Effector CD8-positive, alpha-beta T cell (primary cell): Measurements from ENCODE around the gene MIB1.

Experiments
- DNase-seq: peaks from one replicate; lab custom pipeline; 2025; lab: John Stamatoyannopoulos, UW

MIB1 gene

DNA sequence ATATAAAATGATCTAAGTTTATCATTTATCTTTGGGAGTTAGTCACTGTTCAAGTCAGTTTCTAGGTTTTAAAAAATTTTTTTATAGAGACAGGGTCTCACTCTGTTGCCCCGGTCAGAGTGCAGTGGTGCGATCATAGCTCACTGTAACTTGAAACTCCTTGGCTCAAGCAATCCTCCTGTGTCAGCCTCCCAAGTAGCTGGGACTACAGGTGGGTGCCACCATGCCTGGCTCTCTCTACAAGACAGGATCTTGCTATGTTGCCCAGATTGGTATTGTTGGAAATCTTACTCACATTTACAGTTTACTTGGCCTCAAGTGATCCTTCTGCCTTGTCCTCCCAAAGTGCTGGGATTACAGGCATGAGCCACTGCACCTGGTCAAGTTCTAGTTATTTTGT lies 74.5 kb downstream of the MIB1 start:
- DNase-seq: no peak

DNA sequence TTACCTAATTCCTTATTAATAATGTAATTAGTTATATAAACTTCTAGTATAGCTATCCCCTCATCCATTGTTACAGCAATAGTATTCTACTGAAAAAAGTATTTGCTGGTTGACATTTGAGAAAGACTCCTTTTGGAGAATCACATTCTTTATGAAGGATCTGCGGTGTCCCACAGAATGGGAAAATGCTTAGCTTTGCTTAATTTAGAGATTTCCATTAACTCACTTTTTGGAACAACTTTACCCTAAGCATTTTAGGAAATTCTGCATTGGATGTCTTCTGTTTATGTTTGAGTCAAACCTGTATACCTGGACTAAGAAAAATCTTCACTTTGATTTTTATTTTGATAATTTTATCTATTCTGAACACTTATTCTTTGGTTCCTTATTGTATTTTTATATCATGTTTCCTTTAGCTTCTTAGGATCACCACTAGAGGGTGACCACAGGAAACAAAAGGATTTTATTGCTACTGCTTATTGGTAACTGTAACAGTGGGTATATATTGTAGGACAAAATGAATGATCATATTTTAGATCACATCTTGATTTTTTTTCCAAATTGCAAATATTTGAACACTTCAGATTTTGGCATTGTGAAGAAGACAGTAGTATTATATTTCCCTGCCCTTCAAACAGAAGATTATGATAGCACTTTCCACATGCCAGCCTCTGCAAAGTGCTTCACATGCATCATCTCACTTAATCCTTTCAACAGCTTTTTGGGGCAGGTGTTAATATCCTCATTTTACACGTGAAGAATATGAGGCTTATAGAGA lies 79.6 kb downstream of the MIB1 start:
- no peak for DNase-seq

DNA sequence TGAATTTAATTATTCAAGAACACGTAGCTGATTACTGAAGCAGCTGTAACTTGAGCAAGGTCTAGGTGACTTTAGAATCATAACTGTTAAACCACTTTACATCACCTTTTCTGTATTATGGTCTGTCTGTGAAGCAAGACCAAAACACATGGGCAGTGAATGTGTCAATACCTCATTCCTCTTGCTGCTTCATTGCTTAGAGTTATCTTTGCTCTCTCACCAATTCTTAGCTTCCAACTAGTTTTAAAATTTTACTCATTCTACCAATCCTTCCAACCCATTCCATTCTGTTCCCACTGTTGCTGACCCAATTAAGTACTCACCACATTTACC lies 80.2 kb downstream of the MIB1 start:
- no peak for DNase-seq

DNA sequence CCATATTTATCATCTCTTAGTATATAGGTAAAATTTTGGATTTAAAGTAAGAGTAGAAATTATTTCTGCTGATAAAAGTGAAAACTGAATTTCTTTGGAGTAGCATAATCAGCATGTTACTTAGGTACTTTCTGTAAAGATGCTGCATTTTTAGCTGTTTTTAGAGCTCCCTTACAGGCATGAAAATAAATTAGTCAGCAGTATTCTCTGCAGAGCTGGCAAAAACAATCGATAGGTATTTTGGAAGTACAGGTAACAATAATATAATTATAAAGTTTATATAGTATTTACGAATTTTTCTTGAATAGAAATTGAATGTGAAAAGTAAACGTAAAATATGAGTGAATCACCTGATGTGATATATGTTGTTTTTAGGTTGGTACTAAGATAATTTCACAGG lies 83.3 kb downstream of the MIB1 start:
- DNase-seq: no peak

DNA sequence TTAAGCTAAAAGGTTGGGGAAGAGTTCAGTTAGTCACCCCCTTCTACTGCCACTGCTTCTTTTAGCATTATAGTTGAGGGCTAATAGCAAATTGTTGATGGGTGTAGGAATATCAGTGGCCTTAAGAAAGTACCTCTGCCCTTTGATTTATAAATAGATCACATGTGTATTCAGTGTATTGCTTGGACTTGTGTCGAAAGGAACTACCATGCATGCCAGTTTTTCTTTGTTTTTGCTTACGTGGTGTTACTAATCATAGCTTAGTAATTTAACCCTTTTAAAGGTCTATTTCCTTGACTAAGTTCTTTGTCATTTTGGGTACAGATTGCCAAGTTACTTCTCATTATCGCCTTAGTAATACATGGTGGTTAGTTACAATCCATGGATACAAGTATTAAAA lies 85.6 kb downstream of the MIB1 start:
- no peak for DNase-seq

DNA sequence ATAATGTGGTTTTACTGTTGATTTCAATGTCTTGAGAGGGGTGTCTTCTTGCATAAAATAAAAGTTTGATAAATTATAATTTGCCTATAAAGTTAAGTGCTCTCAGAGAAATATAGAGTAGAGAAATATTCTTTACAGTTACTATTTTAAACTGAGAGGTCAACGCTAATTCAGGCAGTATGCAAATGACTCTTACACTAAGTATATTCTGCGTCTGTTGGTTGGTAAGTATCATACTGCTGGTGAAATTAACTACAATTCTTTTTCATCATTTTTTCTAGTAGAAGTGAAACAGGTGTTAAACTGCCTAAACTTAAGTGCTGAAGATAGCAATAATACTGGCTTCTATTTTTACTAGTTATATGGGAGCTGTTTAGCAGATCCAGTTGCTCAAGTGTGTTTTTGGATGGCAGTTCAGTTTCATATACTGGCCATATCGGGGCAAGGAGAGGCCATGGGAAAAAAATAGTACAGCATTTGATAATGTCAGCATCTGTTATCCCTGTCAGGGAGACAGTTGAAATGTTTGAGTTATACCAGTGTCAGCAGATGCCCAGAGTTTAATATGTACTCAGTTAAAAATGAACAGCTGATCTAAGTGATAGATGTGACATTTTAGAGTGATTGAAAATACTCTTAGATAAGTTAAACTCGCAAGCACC lies 86.2 kb downstream of the MIB1 start:
- DNase-seq: no peak

DNA sequence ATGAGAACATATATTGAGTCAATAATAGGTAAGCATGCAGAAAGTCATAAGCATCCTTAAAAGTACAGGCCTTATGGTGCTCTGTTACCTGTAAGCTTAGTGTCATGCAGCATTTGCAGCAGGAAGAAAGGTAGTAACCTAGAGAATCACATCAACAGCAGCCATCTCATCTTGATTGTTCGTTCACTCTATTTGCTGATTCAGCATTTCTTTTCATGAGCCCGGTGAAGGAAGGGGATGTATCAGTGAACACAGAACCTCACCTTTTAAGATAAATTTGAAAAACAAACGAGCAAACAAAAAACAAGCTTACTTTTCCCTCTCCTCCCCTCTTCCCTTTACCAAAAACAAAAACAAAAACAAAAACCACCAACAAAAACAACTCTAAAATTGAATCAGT lies 89.9 kb downstream of the MIB1 start:
- no peak for DNase-seq

DNA sequence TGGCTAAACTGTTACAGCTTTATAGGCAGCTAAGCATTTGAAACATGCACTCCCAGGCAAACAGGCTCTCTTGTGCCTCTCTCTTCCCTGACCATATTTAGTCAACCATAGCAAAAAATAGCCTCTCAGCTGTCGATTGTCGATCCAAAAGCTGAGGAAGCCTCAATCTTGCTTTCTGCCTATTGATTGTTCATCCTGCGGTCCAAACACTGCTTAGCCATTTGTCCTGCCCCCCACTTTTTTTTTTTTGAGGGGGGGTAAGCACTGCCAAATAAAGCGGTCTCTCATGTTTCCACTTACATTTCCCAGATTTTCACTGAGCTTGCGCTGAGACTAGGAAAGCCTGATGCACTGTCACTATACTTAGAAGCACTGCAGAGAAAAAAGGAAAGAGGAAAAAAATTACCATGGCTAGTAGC lies 90.8 kb downstream of the MIB1 start:
- no peak for DNase-seq

DNA sequence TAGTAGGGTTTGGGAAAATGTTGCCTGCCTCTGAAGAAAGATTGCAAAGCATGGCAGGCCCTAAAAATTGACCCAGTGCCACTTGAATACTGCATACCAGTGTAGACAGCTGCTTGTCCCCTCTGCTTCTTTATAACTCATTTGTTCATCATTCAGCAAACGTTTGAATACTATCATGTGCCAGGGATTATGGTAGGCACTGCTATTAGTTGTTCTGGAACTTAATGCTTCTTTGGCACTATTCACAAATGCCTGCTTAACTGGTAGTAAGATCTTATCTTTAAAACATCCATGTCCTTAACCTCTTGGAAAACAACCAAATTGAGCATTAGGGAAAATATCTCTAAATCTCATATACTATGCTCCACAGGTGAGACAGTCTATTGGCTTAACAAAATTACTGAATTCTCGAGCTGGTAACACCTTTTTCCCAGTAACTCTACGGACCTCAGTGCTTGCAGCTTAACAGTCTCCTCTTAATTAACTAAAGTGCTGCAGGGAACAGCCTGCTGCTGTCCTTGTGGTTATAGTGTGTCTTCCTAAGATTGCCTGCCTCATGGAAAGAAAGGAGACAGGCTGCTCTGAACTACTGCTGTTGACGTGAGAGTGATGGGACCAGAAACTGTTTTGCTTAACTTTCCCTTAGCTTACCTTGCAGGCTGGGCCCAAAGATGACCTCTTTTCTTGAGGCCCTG lies 93.2 kb downstream of the MIB1 start:
- no peak for DNase-seq

DNA sequence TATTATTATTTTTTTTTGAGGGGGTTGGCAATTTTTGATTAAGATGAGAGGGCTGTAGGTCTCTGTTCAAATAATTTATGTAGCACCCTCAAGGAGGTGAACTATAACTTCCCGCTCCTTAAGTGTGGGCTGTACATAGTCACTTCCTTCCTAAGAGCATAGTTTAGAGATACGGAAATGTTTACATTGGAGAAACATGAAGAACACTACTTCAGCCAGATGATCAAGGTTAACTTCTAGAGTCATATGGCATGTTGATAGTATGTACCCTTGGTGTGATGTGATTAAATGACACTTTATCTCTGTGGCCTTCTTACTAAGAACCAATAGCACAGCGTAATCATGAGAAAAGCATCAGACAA lies 93.7 kb downstream of the MIB1 start:
- DNase-seq: no peak

DNA sequence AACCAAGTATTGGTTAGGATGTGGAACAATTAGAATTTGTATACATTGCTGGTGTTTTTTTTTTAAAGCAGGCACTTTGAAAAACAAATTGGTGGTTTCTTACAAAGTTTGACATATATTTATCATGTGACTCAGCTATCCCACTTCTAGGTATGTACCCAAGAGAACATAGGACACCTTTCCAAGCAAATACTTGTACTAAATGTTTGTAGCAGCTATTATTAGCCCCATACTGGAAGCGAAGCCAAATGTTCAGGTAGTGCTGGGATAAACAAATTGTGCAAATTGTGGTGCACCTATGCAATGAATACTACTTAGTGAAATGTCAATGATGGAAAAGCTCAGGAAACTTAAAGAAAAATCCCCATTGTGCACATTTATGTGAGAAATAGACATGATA lies 101.0 kb downstream of the MIB1 start:
- DNase-seq: no peak

DNA sequence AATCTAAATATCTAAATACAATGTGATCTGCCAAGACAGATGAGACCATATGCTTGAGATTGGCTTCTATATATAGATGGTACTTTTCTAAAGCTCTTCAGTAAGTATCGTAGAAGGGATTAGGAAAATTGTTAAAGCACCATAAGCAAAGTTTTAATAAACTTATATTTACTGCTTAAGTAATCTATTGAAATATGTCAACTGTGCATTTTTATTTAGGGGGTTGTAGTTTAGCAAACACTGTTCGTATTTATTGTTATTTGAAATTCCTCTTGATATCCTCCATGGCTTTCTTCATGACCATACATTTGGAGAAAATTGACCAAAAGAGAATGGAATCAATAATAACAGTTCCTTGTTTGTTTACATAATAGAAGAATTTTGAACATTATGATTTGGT lies 102.7 kb downstream of the MIB1 start:
- no peak for DNase-seq

DNA sequence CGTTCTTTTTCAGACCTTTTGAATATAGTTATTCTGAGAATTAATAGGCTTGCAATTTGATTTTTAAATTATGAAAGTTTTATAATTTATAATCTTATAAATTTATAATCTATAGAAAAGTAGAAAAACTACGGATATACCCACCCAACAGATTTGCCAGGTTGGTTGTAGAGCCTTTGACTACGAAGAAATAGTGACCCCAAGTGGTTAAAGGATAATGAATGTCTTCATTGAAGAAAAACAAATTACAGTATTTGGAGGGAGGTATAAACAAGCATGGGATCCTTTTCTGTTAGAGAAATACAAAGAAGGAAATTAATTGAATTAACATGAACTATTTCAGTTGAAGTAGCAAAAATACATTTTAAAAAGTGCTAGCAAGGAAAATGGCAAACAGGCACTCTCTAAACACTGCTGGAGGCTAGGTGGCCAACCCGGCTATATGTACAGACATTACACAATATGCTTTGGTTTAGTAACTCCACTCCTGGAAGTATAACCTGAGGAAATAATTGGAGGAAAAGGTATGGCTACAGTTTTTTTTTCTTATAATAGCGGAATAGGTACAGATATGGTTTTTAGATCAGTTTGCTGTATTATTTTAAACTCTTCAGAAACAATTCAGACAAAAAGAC lies 110.9 kb downstream of the MIB1 start:
- DNase-seq: no peak

DNA sequence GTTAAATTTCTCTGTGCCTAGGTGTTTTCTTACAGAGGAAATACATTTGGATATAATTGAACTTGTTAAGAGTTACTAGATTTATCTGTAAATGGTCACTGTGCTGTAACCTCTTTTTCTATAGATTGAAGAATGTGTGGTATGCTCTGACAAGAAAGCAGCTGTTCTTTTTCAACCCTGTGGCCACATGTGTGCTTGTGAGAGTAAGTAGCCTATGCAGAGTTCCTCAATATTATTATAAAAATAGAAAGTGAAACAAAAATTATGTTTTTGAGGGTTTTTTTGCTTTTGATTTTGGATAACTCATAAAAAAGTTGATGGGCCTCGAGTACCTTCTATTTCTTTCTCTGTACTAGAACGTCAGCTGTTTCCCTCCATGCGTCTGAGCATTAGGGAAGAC lies 112.4 kb downstream of the MIB1 start:
- DNase-seq: no peak

DNA sequence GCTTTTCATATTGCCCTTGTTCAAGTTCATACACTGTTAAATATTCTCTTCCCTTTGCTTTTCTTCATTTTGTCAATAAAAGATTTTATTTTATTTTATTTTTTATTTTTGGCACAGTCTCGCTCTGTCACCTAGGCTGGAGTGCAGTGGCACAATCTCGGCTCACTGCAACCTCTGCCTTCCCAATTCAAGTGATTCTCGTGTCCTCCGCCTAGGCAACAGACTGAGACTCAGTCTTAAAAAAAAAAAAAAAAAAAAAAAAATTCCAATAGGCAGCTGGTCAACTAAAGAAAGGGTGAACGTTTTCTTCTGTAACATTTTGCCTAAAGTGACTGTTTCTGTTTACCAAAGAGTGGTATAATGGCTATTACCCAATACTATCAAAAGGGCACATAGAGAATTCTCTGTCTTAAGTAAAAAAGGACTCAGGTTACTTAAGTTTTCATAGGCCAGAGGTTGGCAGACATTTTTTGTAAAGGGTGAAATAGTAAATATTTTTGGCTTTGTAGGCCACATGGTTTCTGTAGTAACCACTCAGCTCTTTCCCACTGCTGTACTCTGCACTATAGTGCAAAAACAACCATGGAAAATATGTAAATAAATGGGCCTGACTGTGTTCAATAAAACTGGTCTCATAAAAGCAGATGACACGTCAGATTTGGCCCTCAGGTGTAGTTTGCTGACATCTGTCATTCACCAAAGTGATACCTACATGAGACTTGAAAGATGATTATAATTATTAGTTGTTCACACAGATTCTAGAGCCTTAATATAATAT lies 113.4 kb downstream of the MIB1 start:
- no peak for DNase-seq

DNA sequence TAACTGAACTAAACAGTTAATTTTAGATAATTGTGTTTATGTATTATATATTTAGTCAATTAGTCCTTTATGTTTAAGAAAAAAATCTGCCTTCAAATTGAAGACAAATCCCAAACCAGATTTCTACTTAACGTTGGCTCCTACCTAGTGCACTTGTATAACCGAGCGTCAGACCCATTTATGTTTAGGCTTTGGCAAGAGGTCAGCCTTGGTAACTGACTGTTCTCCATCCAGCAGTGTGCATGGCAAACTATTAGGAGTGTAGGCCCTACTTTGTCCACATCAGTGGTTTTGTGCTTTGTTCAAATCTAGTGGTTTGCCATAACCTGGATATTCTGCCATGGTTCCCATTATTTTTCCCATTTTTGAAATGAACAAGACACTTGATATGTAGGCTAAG lies 114.8 kb downstream of the MIB1 start:
- DNase-seq: no peak

DNA sequence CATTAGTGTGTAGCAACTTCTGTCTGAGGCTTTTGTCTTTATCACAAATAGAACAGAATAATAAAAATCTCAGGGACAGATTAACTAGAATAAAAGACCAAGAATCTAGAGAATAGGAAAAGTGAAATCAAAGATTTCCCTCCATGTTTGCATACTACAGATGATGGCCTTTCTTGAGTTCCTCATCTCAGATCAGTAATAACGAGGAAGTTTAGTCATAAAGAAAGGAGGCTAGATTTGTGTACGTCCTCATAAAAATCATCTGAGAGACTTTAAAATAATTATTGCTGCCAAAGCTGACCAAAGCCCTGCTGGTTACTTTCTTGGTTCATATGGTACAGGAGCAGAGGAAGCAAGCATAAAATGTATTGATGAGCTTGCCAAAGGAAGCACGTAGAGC lies 117.3 kb downstream of the MIB1 start:
- no peak for DNase-seq

DNA sequence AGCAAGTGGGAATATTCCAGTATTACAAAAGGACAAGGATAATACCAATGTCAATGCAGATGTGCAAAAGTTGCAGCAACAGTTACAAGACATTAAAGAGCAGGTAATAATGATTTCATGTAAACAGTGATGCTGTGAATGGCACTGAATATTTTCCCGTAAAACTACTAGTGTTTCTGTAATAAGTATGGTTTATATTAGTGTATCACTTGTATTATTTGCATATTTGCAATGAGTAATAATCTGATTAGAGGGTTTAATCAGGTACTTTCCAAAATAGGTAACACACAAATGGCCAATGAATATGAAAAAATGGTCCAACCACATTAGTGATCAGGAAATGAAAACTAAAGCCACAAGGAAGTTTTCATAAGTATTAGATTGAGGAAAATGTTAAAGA lies 118.0 kb downstream of the MIB1 start:
- DNase-seq: no peak

DNA sequence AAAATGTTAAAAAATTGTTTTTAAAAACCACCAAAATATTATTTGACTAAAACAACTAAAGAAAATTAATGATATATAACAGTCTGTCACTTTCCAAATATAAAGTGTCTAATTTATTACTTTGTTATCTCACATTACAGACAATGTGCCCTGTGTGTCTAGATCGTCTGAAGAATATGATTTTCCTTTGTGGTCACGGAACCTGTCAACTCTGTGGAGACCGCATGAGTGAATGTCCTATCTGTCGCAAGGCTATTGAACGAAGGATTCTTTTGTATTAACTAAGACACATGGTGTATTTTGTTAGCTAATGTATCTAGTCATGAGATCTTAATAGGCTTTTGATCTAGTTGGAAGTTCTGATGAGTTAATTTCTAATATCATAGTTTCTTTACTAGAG lies 123.8 kb downstream of the MIB1 start:
- DNase-seq: no peak

DNA sequence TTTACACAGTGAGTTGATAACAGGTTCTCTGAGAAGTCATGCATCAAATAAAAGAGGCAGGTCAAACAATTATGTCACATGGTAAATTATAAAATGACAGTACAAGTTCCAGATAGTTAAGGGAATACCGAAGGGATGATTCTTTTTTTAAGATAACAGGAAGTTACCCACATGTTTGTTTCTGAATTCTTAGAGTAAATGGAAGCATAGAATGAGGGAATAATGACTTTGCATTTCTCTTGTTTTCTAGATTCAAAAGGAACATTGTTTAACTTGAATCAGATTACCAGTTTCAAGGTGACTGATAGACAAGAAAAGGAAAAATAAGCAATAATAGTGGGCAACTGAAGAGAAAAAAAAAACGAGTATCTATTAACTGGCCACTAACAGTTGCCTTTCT lies 124.5 kb downstream of the MIB1 start:
- no peak for DNase-seq

DNA sequence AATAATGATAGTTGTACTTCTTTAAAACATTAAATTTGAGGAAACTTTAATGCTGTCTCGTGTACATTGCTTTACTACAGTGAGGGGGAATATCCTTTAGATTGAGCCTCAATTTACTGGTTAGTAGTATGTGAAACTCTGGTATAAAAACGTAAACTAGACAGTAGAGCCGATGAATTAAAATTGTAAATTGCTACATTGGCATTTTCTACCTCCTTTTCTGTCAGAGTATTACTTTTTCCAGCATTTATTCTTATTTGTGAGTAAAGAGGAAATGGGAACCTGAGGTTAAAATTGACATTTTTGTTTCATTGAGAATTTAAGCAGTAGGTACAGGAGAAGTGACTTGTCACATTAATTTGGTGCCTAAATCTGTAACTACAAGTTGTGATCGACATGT lies 128.2 kb downstream of the MIB1 start:
- no peak for DNase-seq

DNA sequence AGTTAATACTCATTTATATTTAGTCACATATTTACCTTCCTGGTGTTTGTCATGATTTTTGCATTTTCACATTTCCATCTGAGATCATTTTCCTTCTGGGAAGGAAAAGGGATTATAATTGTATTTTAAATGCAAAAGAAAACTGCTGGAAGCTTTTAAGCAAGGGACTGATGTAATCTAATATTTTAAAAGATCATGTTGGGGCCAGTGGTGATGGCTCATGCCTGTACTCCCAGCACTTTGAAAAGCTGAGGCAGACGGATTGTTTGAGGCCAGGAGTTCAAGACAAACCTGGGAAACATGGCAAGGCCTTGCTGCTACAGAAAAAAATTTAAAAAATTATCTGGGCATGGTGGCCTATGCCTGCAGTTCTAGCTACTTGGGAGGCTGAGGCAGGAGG lies 149.0 kb downstream of the MIB1 start:
- no peak for DNase-seq
